Mesothelial cell of epicardium (in vitro differentiated cells): ENCODE measurements around the gene TEX11. TPM values are rescaled to one million over a fixed set of nuclear protein-coding genes. Genes with fewer than 3 reads are reported as not detected.

Source experiments
- DNase-seq, 2 experiments: peaks; one replicate each; pipeline ENCODE4 v3.0.0; 2021; ENCODE audit warnings: low spot score in 2 of 2; ENCODE audit not compliant: unreplicated experiment in 2 of 2
- H3K27ac Mint-ChIP-seq: 2 replicates; pipeline ENCODE4 v1.8.0; 2021; ENCODE audit warnings: mixed read lengths
- H3K27me3 Mint-ChIP-seq: 2 replicates; pipeline ENCODE4 v1.8.0; 2021; ENCODE audit warnings: low read depth, mixed read lengths
- H3K36me3 Mint-ChIP-seq: 2 replicates; pipeline ENCODE4 v1.8.0; 2021; ENCODE audit warnings: mixed read lengths
- H3K4me1 Mint-ChIP-seq: 2 replicates; pipeline ENCODE4 v1.8.0; 2021; ENCODE audit warnings: mixed read lengths
- H3K4me3 Mint-ChIP-seq: 2 replicates; pipeline ENCODE4 v1.8.0; 2021; ENCODE audit warnings: mild to moderate bottlenecking, moderate library complexity, mixed read lengths
- H3K9me3 Mint-ChIP-seq: 2 replicates; pipeline ENCODE4 v1.8.0; 2021; ENCODE audit warnings: mixed read lengths
- total RNA-seq: library from RNA; stranded (reverse); gene quantifications from 3 replicates; pipeline ENCODE4 v1.2.1, GENCODE V29; 2021
- TF ChIP-seq, protein P1 (sequence below): fragments of 200-600 bp; sonication (generic); IDR thresholded peaks from one replicate; pipeline ENCODE4 v1.5.0; 2021; ENCODE audit warnings: antibody characterized with exemption; ENCODE audit not compliant: unreplicated experiment

The TEX11 gene
- total RNA-seq, 1 donor from 2014 or later, result not detected

- no peak for DNase-seq
- H3K27me3 Mint-ChIP-seq, result no peaks in the 10 kb centered on the region
- peaks cover 13% of the 10 kb centered on the region for H3K9me3 Mint-ChIP-seq
- H3K36me3 Mint-ChIP-seq, result peaks cover 3% of the 10 kb centered on the region
- TF ChIP-seq, protein P1, sequence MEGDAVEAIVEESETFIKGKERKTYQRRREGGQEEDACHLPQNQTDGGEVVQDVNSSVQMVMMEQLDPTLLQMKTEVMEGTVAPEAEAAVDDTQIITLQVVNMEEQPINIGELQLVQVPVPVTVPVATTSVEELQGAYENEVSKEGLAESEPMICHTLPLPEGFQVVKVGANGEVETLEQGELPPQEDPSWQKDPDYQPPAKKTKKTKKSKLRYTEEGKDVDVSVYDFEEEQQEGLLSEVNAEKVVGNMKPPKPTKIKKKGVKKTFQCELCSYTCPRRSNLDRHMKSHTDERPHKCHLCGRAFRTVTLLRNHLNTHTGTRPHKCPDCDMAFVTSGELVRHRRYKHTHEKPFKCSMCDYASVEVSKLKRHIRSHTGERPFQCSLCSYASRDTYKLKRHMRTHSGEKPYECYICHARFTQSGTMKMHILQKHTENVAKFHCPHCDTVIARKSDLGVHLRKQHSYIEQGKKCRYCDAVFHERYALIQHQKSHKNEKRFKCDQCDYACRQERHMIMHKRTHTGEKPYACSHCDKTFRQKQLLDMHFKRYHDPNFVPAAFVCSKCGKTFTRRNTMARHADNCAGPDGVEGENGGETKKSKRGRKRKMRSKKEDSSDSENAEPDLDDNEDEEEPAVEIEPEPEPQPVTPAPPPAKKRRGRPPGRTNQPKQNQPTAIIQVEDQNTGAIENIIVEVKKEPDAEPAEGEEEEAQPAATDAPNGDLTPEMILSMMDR, result no peak
- no peak overlapping the region for H3K4me3 Mint-ChIP-seq
- H3K27ac Mint-ChIP-seq, result no peak overlapping the region
- peaks cover 55% of the 10 kb centered on the region for H3K4me1 Mint-ChIP-seq
Observed at GRCh38 chrX:70479922-70480659, 428.4 kb downstream of the TEX11 start.

- peaks cover 3% of the 10 kb centered on the region for H3K36me3 Mint-ChIP-seq
- DNase-seq, result no peak
- H3K4me3 Mint-ChIP-seq, result no peak overlapping the region
- peaks cover 52% of the 10 kb centered on the region for H3K4me1 Mint-ChIP-seq
- TF ChIP-seq, protein P1, result no peak
- no peaks in the 10 kb centered on the region for H3K27me3 Mint-ChIP-seq
- H3K9me3 Mint-ChIP-seq, result peaks cover 15% of the 10 kb centered on the region
- H3K27ac Mint-ChIP-seq, result peak overlapping the region; percentile 81
Observed at GRCh38 chrX:70479247-70479921, 429.1 kb downstream of the TEX11 start.

Other genes starting within 250 kb of the TEX11 start
- gene SLC7A3, start 22.4 kb upstream of the TEX11 start, total RNA-seq, result 4.6 to 5.2 TPM (median 4.6 TPM) in 3 replicates
- gene SNX12, start 159.6 kb upstream of the TEX11 start, total RNA-seq, result 58.5 to 63.9 TPM (median 62.5 TPM) in 3 replicates
- gene FOXO4, start 187.1 kb upstream of the TEX11 start, total RNA-seq, result 25.3 to 30.9 TPM (median 25.4 TPM) in 3 replicates
- gene CXorf65, start 198.0 kb upstream of the TEX11 start, total RNA-seq, result not detected in 3 replicates
- gene IL2RG, start 202.9 kb upstream of the TEX11 start, total RNA-seq, result 0.25 TPM in 1 of 3 replicates, not detected in the others
- 80.8 to 91.6 TPM (median 86.7 TPM) in 3 replicates for gene MED12, start 209.9 kb upstream of the TEX11 start, total RNA-seq
- gene NLGN3, start 236.1 kb upstream of the TEX11 start, total RNA-seq, result 3.3 to 3.5 TPM (median 3.3 TPM) in 3 replicates